CD4-positive, alpha-beta T cell treated with Interleukin-15 for 1 hour (primary cell): Measurements from ENCODE around the gene RIMOC1.
A peak's percentile ranks its signal among the peaks of the same experiment; 100 is the strongest.

Experiments
- DNase-seq: peaks from one replicate; pipeline ENCODE4 v3.0.0-alpha.2; 2020

Gene RIMOC1, protein sequence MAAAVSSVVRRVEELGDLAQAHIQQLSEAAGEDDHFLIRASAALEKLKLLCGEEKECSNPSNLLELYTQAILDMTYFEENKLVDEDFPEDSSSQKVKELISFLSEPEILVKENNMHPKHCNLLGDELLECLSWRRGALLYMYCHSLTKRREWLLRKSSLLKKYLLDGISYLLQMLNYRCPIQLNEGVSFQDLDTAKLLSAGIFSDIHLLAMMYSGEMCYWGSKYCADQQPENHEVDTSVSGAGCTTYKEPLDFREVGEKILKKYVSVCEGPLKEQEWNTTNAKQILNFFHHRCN

DNA sequence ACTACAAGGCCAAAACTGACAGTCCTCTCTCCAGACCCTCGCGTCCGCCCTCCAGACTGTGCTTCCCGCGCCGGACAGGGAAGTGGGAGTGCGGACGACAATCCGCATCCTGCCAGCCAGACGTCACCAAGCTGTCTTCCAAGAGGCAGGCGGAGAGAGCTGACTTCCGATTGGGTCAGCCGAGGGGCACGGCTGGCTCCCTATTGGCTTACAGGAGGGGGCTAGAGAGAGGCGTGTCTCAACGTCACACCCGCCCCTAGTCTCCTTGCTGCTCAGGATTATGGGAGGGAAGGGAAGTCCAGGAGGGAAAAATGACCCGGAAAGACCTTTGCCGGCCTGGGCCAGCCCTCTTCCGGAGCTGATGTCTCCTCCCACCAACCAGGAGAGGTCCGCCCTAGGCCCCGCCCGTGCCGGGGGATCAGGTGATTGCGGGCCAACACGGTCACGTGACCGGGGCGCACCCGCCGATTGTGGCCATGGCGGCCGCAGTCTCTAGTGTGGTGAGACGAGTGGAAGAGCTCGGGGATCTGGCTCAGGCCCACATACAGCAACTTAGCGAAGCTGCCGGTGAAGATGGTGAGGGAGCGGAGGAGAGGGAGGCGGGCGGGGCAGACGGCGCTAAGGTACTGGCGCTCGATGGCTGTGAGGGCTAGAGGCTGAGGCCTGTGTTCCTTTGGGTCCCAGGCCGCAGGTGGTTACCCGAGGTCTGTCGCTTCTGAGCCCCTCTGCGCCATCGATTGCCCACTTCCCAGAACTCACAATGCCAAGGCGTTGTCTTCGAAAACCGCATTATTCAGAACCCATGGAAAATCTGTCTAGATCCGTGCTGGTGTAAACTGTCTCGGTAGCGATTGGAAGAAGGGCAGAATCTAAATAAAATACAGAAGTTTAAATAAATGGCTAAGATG, at the start of gene RIMOC1:
Gene RIMOC1, plus strand, starts transcription at position 453 of the 908 bp plus-strand sequence. Its CDS starts 24 bp downstream, at position 477.
- DNase-seq = peak; percentile 99

DNA sequence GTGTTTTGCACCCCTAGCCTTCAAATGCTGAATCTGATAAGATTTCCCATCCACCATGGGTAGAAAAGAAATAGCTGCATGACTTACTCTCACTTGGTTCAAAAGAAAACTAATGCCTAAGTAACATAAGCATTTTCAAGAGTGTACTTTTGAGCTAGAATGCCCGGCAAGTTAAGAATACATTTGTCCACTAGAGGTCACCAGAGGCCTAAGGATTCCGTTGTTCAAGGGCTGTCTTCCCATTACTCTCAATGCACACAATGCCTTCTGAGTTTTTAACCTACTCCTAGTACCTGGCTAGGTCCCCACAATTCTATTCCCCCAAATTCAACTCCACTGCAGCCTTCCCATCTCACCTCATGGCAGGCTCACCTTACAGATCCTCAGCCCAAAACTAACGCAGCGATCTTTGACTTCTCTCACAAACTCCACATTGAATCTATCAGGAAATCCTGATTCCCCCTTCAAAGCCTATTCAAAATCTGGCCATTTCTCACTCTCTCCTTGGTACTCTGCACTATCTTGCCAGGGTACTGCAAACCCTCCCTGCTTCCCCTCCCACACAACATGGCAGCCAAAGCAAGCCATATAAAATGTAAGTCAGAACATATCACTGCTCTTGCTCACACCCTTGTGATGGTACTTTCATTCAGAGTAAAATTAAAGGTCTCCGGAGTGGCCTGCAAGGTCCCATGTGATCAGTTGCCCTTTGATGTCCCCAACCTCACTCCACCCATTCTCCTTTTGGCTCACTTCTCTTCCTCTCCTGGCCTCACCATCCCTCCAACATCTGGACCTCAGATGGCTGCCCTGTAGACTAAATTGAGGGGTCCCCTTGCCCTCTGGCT, 47.3 kb upstream of the RIMOC1 start:
- peak; percentile 43 for DNase-seq

DNA sequence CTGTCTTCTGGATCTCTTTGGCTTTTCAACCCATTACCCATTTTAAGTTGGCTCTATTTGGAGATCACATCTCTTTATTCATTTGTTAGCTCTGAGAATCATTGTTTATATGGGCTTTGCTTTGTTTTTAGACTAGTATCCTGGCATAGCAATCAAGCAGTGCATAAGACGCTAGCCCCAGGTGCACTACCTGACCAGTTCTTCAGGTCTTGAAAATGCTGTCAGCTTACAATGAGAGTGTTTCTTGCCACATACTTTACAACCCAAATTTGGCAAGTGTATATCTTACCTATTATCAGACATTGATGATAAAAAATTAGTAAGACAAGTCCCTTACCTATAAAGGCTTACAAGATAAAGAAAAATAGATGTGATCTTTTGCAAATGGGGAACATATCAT, 46.2 kb upstream of the RIMOC1 start:
- DNase-seq = no peak

DNA sequence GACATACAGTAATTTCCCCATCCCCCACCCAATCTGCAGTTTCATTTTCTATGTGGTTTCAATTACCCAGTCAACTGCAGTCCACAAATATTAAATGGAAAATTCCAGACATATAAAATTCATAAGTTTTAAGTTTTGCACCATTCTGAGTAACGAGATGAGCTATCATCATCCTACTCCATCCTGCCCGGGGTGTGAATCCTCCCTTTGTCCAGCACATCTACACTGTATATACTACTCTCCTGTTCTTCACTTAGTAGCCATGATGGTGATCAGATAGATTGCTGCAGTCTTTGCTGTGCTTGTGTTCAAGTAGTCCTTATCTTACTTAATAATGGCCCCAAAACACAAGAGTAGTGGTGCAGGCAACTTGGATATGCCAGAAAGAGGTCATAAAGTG, 45.3 kb upstream of the RIMOC1 start:
- no peak for DNase-seq

DNA sequence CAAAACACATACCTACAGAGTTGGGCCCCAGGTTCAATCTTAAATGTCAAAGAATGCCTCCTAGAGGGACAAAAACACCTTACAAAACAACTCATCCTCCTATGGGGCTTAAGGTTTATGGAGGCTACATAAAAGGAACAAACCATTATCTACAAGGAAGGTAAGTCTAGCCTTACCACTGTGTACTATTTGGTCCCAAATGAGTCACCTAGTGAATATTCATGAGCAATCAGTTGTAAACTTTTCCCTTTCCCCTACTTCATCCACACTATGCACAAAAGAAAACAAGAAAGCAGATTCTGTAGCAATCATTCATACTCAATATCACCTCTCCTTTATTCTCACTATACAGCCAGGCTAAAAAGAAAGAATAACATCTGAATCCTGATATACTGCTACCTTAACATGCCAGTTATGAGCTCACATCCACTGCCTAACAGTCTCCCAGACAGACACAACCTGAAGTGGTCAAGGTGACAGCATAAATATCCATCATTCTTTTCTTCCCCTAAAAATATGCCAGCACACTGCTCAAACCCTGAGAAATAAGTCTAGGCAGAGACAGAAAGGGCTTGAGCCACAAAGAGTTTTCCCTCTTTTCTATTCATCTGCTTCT, 40.2 kb upstream of the RIMOC1 start:
- DNase-seq = no peak

DNA sequence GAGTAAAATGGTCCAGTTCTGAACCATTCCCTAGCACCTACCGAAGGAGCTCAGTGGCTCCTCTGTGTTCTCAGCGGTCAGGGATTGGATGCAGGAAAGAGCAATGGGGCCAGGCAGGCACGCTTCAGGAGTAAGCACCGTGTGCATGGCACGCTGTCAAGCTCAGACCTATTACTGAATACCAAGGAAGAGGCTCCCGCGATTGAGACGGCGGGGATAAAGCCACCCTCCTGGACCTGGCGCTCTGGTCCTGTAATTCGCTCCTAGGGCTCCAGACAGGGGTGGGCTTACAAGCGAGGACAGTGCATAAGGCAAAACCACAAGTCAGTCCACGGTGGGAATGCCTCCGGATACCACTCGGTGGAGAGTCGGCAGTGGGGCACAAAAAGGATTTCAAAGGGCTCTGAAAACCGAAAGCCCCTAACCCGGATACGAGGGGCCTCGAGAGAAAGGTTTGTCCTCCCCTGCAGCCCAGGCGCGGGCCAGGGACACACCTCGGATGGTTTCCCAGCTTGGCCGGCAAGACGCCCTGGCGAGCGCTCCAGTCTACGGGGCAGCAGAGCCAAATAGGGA, 34.9 kb upstream of the RIMOC1 start:
- no peak for DNase-seq

DNA sequence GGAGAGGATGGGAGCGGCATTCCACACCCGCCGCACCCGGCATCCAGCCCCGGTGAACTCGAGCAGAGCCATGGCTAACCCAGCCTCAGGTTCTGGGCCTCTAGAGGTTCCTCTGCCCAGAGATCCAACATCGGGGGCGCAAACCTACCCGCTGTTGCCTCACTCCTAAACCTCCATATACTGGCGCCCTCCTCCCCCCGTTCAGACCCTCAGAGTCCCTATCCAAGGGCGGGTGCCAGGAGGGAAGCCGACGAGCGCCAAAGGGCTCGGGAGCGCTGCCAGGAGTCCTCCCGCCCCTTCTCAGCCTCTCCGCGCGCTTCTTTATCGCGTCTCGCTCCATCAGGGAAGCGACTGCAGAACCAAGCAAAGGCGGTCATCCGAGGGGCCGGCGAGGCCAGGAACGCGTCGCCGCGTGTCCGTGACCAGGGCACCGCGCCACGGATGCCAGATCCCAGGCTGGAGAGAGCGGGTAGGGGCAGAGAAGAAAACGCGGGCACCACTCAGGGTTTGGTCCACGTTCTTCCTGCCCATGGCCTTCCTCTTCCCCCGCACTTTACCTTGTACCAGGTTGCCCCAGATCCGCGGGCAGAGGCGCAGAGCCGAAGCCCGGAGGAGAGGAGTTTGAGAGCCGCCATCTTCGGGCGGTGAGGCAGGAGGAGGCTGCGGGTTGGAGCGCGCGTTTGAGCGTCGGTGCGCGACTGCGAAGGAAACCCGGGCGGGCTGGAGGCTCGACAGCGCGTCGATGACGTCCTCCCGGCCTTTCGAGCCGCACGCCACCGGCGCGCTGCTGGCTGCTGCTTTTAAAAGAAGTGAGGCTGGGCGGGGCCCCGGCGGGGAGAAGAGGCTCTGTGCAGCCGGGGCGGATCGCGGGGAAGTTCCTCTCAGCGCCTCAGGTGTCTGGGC, 34.2 kb upstream of the RIMOC1 start, which contains the start of gene OXCT1:
Gene OXCT1, minus strand, starts transcription at position 702 of the 903 bp plus-strand sequence. Its CDS starts 67 bp downstream, at position 635.
- DNase-seq = peak; percentile 94

DNA sequence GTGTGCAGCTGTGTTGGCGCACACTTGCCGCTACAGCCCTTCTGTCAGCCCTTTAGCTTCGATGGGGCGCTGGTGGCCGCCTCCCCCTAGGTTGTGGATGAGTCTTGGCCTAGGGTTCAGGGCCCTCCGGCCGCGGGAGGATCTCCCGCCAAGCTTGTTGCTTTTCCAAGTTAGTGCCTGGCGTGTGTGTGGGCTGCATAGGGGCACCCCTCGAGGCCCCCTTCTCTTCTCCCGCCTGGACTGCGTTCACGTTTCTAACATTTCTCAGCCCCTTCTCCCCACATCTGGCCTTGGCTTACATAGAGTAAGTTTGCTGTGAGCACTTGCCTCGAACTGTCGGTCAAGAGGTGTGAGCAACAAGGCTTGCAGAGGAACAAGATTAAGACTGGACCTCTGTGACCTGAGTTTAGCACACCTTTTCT, 33.5 kb upstream of the RIMOC1 start:
- no peak for DNase-seq

DNA sequence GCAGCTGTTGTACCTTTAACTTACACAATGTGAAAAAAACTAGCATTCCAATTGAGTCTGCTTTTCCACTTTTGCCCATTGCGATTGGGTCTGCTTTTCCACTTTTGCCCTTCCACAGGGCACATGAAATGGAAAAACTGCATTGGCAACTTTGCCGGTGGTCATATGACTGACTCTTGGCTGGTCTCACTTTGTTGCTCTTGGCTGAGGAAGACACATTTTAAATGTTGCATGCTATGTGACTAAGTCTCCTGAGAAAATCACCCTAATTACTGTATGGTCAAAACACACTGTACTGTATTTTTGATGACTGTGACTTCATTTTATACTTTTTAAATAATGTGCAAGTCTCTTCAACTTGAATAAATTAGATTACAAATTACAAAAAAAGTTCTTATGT, 32.3 kb upstream of the RIMOC1 start:
- DNase-seq = no peak

DNA sequence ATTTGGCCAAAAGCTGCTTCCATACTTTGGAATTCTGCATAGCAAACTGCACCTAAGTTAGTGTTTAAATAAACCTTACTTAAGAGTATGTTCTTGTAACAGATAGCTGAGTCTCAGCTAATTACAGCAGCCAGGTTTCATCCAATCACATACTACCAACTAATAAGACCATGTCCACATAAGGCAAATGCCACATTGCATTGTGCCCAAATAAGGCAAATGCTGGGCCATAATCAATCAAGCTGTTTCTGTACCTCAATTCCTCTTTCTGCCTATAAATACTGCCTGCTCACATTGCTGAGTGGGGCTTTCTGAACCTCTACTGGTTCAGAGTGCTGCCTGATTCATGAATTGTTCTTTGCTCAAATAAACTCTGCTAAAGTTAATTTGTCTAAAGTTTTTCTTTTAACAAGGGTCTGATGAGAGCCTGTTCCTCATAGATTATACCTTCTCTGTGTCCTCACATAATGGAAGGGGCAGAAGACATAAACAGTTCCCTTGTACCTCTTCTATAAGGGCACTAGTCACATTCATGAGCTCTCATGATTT, 29.6 kb upstream of the RIMOC1 start:
- no peak for DNase-seq

DNA sequence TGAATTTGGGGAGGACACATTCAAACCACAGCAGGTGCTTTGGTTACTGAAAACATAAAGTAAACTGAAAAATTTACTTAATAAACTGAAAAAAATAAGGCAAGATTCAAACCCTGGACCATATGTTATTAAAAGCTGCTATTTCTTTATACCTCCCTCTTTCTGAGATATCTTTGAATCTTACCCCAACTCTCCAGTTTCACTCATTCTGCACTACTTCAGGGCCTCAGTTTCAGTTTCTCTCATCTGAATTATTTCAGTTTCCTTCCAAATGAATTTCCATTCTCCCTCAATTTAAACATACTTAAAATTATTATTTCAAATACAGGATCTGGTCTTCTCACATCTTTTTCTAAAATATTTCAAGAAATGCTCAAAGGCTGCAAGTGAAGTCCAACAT, 29.0 kb upstream of the RIMOC1 start:
- DNase-seq = no peak

DNA sequence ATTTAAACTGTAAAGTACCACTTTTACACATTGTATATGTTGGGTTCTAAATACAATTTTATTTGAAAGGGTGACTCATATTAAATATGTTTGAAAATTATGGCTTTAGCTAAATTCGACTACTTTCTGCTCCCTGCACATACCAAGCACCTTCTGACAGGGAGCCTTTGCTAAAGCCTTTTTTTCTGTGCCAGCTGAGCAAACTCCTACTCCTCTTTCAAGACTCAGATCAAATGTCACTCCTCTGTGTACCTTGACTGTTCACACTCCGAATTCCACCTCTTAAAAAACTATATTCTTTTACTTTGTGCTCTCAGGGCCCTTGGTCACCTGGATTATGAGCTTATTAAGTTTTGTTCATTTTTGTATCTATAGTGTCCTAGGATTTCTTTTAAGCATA, 27.5 kb upstream of the RIMOC1 start:
- DNase-seq = no peak

DNA sequence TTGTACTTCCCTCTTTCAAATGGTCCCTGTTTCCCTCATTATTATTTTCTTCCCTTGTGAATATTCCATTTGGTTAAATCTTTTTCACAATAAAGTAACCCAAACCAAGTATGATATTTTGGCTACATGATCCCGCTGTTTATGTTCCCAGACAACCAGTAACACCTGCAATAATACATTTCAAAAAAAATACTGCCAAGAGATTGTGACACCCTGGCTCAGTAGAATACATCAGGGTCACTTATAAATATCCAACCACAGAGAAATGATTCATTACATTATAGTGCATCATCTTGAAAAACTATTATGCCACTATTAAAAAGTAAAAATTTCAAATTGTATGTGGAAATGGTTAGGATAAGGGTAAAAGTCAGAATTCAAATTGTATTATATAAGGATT, 26.7 kb upstream of the RIMOC1 start:
- no peak for DNase-seq

DNA sequence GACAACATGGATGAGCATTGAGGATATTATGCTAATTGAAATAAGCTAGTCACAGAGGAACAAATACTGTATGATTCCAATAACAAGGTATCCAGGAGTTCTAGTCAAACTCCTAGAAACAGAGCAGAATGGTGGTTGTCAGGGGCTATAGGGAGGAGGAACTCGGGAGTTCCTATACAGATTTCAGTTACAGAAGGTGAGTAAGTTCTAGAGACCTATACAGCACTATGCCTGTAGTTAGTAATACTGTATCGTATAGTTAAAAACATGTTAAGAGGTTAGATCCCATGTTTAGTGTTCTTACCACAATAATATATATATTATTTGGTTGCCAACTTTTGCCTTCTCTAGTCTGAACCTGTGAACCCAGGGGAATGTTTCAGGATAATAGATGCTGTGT, 26.0 kb upstream of the RIMOC1 start:
- no peak for DNase-seq

DNA sequence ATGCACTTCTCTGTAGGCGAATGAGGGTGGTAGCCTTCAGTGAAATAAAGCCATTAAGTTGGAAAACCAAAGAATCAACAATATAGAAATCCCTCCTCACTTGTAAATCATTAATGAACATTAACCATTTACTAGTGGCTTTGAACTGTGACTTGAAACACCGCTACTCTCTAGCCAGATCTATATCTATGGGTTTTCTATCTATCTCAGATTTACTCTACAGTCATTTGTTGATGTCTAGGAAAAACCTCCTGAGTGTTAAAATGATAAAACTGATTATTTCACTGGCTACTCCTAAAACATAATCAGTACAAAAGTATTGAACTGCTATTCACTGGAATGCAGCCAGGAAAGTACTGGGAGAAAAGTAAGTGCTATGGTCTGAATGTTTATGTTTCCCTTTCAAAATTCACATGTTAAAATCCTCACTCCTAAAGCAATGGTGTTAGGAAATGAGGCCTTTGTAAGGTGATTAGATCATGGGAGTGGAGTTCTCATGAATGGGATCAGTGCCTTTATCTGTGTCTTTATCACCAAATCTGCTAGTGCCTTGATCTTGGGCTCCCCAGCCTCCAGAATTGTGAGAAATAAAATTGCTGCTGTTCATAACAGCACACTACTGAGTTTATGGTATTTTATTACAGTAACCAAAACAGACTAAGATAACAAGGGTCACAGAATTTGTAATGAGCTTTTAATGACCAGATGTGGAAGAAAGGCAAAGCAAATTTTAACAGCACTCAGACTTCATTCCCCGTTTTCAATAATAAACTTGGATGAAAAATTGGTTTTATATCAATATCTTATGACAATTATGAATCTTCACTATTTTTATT, 25.3 kb upstream of the RIMOC1 start:
- no peak for DNase-seq

DNA sequence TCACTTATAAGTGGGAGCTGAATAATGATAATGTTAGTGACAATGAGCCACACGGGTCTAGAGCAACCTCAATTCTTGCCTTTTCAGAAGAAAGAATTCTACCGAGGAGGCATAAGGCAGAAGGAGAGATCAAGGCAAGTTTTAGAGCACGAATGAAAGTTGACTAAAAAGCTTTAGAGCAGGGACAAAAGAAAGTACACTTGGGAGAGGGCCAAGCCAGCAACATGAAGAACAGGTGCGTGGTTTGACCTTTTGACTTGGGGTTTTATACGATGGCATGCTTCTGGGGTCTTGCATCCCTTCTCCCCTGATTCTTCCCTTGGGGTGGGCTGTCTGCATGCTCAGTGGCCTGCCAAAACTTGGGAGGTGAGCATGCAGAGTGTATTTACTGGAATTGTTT, 21.4 kb upstream of the RIMOC1 start:
- no peak for DNase-seq

DNA sequence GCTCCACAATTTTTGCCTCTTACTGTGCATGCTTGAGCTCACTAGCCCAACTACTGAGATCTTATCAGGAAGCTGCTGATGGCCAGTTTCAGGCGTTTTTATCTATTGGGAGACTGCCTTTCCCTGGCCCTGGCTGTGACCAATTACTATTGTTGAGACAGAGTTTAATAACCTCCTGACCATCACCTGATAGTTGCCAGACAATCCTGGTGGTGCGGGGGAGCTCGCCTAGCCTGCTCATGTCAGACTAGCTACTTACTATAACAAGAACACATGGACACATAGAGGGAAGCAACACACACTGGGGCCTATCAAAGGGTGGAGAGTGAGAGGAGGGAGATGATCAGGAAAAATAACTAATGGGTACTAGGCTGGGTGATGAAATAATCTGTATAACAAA, 20.9 kb upstream of the RIMOC1 start:
- no peak for DNase-seq

DNA sequence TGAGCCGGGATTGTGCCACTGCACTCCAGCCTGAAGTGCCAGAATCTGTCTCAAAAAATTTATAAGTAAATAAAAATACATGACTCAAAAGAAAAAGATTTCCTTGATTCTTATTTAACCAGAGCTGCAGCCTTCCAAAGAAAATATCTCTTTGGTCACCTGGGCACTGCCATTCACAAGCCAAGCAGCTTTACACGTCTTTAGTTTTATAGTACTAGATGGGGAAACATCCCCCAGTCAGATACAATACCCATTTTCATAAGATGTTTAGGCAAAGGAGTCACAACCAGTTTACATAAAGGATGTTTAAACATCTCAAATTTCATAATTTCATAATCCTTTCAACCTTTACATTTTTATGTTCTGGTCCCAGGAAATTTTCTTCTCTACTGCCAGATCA, 20.2 kb upstream of the RIMOC1 start:
- no peak for DNase-seq

DNA sequence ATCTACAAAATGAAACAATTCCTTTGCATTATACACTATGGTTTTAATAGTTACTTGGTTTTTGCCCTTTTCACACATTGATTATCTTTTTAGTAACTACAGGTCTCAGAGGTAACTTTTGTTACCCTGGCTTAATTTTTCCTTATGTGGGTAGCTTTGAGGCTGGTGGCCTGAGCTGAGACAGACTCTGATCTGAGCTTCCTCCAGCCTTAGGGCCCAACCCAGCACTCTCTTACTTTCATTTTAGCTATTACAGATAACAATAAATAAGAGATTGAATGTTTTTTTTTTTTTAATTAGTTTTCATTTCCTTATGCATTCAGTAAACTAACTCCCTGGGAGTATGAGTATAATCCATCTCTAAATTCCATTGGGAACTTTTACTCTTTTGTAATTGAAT, 18.9 kb upstream of the RIMOC1 start:
- no peak for DNase-seq
